Germinal center (tissue), 1 donor: Measurements from ENCODE around the gene ATP8A1.

Source experiments
- DNase-seq: peaks from one replicate; pipeline ENCODE4 v3.0.0; 2012; ENCODE audit warnings: mixed read lengths, low spot score

Gene ATP8A1

DNA sequence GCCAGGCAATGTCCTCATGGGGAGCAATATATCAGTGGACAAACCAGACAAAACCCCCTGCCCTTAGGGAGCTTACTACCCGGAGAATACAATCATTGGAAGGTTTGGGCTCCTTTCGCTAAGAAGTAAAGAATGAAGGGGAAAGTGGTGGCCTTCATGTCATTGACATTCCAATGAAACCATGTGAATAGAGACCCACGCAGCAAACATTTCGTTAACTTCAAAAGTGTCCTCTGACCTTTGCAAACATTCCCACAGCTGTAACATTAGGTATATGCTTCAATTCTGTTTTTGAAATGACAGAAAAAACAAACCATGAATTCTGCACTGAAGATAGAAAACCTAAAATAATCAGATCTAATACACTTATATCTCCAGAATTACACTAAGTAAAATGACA lies 7.0 kb downstream of the ATP8A1 start:
- DNase-seq, result no peak

DNA sequence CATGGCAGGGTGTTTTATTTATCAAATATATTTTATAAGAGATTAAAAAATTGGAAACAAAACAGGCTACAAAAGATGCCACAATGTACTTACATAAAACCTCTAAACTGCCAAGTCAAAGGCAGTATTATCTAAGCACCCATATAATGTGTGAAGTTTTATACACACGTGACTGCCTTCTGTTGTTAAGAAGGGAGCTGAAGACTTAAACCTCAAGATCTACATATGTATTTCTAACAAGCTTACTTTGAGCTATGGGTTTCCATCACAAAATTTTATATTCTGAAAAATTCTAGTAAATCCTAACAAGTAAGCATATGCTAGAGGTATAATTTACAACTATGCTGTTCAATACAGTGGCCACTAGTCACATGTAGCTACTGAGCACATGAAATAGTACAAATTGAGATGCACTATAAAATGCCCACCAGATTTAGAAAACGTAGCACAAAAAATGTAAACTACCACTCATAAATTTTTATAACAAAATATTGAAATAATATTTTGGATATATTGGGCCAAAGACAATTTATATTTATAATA lies 9.8 kb downstream of the ATP8A1 start:
- no peak for DNase-seq

DNA sequence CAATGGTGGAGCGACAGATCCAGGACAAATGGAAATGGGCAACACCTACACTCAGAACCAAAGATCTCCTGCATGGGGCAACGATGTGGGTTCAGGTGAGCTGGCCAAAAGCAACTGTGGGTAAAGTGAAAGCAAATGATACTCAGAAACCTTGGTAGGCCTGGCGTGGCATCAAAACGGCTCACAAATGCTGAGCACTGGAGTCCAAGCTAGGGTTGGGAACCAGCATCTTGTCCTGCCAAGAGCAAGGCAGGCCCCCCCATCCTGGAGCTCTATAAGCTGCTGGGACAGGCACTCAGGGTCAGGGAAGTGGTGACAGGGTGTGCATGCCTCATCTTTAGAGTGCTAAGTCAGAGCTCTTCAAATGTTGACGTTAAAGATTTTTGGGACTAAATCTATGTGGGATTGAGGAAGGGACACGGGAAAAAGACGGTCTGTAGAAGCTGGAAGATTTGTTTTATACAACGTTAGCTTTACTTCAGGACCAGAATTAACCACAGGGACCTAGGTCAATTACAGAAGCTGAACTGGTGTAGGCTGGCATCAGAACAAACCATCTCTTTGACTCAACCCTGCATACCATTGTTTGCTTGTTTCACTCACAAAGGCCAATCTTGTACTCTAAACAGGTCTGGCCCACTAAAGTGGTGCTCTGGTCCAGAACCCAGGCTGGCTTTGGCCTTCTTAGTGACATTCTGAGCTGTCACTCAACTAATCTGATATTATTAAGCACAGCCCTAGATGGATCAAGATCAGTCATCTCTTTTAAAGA lies 10.7 kb downstream of the ATP8A1 start:
- no peak for DNase-seq

DNA sequence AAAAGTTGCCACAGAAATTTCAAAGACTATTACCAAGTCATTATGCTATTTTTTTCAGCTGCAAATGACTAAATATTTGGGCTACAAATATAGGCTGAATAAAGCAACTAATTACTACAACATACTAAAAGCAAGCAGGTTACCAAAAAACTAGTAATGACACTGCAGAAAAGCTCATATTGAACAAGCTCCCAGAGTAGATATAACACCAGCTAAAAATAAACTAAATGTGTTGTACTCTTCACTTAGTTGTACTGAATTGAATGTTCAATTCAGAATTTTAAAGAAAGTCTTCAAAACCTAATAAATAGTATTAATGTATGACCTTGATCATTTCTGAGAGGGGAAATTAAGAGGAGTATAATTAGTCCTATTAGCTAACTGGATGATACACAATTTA lies 12.0 kb downstream of the ATP8A1 start:
- DNase-seq, result no peak

DNA sequence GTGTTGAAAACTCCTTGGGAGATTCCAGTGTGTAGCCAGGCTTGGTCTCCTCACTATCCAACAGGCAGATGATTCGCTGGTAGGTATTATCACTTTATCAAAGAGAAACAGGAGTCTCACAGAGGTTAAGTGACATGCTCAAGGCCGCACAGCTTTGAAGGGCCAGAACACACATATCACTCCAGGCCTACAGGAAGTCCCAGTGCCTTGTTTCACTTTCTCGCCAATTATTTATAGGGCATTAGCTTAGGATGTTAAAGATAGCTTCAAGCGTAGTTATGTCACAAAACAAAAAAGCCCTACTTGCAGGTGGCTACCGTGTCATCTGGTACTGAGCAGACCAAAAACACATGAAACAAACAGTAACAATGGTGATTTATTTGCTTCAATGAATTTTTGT lies 13.2 kb downstream of the ATP8A1 start:
- peak; percentile 72 for DNase-seq

DNA sequence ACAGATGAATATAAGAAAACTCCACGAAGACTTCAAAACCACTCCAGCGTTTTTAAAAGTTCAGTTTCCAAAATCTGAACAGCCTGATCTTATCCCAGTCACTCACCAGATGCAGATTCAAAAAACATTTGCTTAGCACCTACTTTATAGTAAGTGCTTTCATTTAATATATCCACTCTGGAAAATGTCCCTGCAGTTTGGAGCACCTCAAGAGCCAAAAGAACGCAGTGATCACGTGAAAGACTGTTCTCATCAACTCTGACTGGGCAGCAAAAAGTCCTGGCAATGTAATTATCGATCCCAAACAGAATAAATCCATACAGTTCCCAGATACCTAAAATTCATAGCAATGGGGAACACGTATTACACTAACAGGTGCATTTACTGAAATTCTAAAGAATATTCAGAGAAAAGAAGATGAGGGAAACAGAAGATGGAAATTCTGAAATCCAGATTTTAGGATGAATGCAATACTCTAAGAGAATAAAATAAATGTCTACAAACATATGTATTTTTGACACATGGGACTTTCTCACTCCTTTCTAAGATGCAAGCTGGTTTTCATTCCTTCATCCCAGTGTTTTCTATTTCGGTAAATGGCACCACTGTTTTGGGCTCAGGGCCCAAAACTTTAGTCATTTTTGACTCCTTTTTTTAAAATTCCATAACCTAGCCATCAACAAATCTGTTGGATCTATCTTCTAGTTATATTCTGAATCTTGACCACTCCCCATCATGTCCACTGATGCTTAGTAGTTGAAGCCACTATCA lies 13.9 kb downstream of the ATP8A1 start:
- DNase-seq, result no peak

DNA sequence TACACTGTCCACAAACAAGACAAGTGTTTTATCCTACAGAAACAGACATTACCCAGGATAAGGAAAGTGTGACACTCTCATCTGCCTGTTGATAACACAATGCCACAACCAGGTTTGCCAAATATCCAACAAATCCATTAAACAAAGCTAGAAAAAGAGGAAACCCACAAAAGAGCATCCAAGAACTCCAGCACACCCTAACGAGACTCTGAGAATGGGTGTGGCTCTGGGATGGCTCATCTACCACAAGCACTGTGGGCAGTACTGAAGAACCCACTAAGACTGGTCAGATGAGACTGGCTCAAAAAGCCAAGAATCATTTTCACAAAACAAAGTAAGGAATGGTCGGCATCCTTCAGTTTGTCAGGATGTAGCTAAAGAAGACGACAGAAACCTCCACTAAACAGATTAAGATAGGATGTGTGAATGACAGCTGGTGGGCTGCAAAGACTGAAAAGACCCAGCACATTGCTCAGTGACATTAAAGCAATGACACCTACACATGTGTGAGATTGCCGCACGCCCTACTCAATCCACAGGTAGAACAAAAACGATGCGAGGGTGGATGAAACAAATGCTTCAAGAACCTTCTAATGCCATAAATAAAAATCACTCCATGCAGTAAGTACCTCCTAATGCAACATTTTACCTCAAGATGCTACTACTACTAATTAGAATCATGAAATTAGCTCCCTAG lies 14.7 kb downstream of the ATP8A1 start:
- DNase-seq, result no peak

DNA sequence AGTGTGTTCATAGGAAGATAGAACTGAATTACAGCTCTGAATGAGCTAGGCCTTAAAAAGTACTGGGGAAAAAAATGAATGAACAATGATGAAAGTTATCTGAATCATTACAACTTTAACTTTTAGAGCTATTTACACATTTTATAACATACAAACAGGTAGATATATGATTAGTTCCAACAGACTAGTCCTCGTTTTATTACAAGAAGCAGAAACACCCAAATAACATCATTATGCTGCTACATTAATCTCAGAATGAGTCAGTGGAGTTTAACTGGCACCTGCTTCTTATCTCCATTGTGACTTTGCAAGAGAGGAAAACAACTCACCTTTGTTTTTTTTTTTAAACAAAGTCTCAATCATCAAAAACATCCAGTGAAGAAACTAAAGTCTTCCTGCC lies 15.2 kb downstream of the ATP8A1 start:
- DNase-seq, result no peak

DNA sequence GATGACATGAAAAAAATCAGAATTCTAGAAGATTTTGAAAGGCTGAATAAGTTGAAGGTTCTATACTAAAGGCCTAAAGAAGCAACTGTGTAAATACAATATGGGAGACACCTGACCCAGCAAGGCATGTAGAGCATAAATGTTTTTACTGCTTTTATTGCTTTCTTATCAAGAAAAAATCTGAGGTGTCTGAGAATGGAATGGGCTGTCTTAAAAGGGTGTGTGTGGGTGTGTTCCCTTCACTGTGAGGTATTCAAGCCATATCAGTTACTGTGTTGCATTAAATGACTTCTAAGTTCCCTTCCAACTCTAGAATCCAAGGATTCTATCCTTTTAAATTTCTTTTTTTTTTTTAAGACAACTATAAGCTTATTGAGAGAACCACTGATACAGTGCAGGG lies 15.7 kb downstream of the ATP8A1 start:
- no peak for DNase-seq

DNA sequence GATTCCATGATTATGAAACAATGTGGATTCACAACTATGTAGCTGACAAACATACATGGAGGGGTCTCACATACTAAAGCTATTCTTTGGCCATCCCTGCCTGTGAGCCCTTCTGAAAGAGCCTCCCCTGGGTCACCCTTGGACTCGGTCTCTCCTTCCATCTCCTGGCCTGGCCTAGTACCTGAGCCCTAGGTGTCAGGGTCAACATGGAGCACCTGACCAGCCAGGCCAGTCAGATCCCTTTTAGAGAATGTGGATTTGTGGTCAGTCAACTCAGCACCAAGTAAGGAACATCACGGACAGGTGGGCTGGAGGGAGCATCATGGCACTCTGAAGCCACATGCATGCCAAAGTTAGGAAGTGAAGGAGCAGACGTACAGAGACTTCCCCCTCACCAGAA lies 16.3 kb downstream of the ATP8A1 start:
- DNase-seq, result no peak

DNA sequence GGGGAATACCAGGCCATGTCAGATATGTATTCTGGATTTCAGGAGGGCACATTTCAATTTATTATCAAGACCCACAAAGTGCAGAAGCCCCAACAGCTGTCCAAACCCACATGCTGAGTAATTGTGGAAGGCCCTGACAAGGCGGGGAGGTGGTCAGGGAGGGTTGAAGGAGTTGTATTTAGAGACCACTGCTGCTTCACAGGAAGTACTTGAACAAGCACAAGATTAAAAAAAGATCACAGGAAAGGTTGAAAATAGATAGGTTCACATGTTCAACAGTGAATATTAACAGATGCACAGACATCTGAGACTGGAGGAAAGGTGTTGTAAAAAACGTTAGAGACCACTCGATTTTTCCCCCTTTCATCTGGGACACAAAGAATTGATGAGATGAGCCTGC lies 17.9 kb downstream of the ATP8A1 start:
- peak; percentile 34 for DNase-seq

DNA sequence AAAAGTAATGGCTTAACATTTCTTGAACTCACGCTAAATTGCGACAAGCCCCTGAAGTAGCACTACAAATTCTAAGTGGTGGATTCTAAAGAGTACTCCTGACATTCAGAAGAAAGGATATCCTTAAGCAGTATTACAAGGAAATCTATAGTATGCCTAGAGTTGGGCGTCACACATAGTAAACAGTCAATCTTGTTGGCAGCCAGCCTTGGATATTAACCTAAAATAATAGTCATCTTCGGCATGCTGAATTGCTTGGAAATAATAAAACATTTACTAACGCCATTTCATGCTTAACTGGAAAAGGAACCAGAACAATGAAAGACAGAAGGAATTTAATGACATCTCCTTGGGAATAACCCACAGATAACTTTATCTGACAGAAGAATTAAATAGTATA lies 18.6 kb downstream of the ATP8A1 start:
- DNase-seq, result no peak

DNA sequence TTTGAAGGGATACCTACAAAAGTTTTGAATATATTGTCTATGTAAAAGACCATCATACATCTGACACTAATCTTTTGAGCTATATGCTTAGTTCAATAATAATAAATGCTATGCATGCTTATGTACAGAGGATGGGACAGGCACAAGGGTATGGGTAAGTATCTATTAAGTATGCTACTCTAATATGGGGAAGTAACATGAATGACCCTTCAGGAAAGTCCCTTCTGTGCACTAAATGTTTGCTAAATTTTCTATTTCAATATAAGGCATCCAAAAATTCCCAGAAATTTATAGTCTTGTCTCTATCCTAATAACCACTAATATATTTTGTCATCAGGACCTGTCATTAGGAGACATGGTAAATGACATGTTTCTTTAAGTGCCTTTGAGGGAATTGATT lies 19.0 kb downstream of the ATP8A1 start:
- DNase-seq, result no peak

DNA sequence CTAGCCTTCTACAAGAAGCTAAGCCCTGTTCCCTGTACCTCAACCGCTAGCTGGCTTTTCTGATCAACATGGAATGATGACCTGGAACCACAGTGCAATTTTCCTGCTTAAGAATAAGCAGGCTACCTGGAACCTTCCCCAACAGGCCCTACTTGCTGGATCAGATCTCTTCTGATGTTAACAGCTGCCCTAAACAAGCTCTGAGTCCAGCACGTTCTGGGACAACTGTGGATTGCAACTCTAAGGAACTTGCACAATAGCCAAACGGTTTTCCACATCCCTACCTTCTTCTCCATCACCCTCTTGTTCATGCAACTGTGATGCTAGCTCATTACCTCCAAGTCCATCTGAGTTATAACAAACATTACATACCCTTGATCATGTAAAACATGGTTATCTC lies 19.8 kb downstream of the ATP8A1 start:
- DNase-seq, result no peak

DNA sequence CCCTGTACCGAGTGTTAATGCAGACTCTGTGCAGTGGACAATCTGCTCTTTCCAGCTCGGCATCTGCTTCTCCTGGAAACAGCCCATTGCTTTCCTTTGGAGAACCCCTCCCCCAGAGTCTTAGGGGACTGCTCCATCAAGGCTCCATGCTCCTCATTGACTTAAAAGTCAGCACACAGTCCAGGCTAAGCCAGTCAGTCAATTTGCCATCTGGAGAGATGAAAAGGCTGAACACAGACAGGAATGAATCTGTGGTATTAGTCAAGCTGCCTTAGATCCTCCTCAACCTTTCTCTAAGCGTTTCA lies 20.3 kb downstream of the ATP8A1 start:
- DNase-seq, result no peak

DNA sequence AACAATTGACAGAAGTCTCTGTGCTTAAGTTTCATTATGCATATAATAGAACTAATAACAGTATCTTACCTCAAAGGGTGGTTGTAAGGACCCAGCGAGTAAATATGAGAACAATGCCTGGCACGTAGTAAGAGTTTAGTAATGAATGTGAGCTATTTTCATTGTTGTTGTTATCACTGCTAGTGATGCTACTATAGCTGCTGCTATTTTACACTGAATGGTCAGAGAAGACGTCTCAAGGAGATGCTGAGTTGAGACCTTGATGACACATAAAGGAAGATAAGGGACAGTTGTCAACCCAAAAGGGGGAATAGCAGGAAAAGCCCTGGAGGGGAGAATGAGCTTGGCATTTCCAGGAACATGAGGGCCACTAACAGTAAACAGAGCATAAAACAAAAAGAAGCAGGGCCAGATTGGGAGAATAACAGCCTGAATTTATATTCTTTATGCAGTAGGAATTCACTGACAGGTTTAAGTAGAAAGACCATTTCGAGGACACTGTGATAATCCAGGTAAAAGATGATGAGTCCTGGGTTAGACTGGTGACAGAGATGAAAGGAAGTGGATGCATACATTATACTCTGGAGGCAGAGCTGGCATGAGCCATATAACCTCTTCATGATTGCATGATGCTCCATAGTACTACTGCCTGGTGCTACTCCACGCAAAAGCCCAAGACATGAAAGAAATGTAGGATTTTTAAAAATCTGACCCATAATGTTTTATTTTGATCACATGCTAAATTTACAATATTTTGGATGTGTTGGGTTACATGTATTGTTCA lies 23.1 kb downstream of the ATP8A1 start:
- DNase-seq, result no peak

DNA sequence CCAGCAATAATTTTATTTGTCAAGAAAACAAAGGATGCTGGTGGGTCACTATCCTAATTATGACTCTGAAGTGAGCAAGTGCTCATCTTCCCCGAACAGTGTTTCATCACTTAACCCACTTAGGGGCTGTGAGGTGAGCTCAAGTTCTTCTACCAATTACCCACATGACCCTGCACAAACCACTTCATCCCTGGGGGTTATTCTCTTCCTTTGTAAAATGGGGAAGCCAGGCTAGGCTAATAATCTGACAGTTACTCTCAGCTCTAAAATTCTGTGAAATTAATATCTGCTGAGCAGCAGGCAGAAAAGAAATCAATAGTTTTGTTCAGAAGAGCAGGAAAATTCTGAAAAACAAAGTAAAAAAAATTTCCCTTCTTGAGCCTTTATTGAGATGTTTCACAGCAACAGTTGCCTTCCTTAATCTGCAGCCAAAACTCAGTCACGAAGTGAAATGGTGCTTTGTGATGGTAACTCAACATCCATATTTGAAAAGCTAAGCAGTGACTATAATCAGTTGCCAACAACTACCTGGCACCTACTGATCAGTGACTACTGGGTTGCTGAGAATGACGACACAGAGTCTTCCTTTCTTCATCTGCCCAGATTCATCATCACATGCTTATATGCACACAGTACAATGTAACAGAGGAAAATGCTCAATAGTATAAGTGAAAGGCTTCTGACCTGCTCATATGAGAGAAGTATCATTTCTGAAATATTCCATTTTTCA lies 24.1 kb downstream of the ATP8A1 start:
- DNase-seq, result no peak

DNA sequence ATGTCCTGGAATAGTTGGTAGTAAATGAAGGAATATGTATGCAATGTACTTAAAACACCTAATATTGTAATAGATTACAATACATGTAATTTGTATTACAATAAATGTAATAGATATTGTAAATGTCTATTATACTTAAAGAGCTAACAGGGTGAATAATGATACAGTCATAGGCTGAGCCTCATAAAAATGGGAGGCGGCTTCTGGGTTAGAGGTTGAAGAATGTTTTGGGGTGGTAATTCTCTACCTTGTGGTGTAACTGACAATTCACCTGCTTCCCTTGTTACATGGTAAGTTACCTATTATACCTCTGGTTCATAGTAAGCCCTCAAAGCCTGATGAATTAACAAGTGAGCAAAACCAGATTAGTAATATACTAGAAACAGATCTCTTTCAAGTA lies 26.0 kb downstream of the ATP8A1 start:
- no peak for DNase-seq

DNA sequence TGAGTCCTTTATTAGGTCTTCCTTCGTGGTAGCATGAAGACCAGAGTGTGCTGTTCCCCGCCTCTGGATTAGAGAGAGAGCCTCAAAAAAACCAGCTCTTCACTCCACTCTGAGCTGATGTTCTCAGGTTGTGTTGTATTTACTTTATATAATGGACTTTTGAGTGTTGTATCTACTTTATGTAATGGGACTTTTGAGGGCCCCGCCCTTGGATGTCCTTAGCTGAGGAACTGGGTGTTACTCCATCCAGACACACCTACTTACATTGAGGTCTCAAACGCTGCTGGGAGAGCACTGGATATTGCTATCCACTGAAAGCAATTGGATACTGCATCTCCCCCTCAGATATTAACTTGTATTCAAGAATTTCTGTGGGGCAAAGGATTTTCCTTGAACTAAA lies 28.2 kb downstream of the ATP8A1 start:
- DNase-seq, result no peak

DNA sequence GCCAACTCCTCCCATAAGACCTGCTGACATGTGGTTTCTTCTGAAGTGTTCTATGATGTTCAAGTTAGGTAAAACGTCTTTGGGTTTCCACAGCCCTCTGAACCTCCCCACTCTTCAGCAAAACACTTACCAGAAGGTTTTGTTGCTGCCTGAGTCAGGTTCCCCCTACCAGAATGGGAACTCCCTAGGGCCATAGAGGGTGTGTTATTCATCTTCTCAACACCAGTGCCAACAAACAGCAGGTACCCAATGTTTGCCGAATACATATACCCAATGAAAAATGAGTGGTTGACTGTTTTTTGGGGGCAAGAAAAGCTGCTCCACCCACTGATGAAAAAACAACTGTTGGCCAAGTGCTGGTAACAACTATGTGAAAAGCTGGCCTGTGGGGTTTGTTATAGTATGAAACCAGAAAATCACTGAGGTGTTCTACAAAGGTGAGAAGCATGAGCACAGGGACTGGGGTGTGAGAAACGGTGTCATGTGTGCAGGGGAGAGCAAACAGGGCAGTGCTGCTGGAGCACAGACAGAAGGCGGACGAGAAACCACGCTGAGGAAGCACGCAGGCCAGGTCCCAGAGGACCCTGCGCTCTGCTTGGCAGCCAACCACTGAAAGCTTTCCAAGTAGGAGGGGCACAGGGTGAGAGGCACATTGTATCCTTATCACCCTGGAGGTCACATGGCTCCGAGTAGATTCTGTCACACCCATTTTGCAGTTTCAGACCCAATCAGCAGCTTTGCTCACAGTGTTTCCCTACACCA lies 28.8 kb downstream of the ATP8A1 start:
- DNase-seq, result peak; percentile 71

DNA sequence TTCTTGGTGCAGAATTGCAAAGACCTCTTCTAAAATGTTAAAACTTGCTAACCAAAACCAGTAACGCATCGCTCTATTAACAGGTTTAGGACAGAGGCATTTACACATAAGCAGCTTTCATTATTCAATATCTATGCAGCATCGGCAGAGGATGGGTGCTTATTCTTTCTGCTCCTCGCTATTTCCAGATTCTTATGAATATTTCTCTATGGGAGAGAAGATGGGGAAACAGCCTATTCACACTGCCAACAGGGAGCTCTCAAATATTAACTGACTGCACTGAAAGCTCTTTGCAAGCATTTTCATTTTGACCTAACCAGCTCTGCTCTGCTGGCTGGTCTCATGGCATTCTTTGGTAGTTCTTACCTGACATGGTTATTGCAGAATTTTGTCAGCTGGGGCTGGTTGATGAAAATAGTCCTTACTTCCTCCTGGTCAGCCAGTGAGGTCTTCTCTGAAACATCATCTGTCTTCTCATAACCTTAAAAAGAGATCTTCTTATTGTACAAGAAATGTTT lies 30.2 kb downstream of the ATP8A1 start:
- no peak for DNase-seq
